ENCODE data around the gene PKMYT1. TPM values are rescaled to one million over a fixed set of nuclear protein-coding genes. Genes with fewer than 3 reads are reported as not detected.

Gene PKMYT1
- total and polyA plus RNA-seq, 2 experiments from 2014 or later = 15.6 to 21.1 TPM

DNA sequence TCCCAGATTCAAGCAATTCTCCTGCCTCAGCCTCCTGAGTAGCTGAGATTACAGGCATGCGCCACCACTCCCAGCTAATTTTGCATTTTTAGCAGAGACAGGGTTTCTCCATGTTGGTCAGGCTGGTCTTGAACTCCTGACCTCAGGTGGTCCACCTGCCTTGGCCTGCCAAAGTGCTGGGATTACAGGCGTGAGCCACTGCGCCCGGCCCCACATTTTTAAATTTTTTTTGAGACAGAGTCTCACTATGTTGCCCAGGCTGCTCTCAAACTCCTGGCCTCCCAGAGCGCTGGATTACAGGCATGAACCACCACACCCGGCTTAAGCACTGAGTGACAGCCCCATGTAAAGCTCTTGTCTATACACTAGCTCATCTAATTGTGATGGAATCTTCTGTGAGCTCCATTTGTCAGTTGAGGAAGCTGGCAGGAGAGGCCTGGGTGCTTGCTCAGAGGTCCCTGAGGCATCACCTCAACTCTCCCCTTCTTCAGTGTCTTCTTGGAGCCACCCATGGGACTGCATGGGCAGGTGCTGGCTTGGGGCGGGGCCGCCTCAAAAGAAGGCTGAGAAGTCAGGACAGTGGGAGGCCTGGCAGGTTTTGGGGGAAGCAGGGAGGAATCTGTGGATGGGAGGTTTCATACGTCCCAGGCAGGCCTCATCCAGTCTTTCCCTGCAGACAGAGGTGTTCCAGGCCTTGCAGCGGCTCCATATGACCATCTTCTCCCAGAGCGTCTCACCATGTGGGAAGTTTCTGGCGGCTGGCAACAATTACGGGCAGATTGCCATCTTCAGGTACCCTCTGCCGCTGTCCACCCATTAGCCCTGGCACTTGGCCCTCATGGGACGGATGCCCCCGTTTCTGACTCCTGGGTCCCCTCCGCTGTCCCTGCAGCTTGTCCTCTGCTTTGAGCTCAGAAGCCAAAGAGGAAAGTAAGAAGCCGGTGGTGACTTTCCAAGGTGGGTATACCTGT lies 45.1 kb upstream of the PKMYT1 start:
- in situ Hi-C loops (cut with MboI) = no loop called here

DNA sequence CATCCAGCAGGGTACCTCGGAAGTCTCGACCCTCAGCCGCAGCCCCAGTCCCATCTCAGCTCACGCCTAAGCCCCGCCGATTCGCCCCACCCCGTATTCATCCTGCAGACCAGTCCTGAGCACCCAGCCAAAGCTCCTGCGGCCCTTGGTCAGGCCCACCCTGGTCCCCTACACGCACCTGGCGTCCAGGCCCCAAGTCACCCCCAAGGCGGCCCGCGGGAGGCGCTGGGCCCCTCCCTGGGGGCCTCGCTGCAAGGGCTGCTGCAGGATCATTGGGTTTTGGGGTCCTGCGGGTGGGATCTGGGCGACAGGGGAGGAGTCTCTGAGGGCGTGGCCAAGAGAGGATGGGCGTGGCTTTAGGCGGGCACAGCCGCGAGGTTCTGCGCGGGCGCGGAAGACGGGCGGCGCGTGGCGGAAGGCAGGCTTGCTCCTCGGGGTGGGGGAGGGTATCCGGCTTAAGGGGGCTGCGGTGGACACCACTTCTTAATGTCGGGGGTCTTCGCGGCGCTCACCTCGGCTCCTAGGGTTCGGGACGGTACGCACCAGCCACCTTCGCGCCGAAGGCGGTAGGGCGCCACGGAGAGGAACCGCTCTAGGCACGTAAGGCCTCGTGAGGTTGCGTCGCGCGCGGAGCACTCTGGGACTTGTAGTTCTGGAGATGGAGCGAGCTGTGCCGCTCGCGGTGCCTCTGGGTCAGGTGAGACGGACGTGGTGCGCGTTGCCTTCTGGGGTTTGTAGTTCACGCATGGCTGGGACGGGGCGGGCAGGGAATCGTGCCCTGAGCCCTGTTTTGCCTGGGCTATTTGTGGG lies 43.6 kb upstream of the PKMYT1 start, which contains the start of the genes HCFC1R1 and THOC6:
TSS of gene HCFC1R1 (minus strand) at position 274 of the 810 bp plus-strand sequence. CDS start at position 273, 1 bp downstream.
TSS of gene THOC6 (plus strand) at position 367 of the 810 bp plus-strand sequence. CDS start at position 659, 292 bp downstream.
- Histone ChIP-seq H3K9me2 (ENCODE audit: insufficient read depth) (no peaks in the 10 kb centered on the region), H3K36me3 (ENCODE audit: low read depth) (peaks cover 2% of the 10 kb centered on the region; the same call in 1 of the 2 replicates), H3K4me1 (ENCODE audit: insufficient read depth) (peaks cover 9% of the 10 kb centered on the region), H3K9me3 (ENCODE audit: low read depth) (no peaks in the 10 kb centered on the region), H3K79me2 (ENCODE audit: insufficient read depth) (no peaks in the 10 kb centered on the region), H3K4me2 (ENCODE audit: unreplicated experiment) (peak within 1 kb of the TSS; percentile 99), H2AFZ (no peak within 1 kb of the TSS), H3K4me3 (peak within 1 kb of the TSS; percentile 86), H3K27me3 (replicated peaks; ENCODE audit: insufficient read depth) (no peaks in the 10 kb centered on the region), H3K27ac (peak within 1 kb of the TSS; percentile 100), H3K9ac (peak within 1 kb of the TSS; percentile 98), H4K20me1 (ENCODE audit: insufficient read depth) (no peaks in the 10 kb centered on the region), H3F3A (ENCODE audit: insufficient read depth) (peaks cover 16% of the 10 kb centered on the region)
- peak; percentile 99 for DNase-seq
- 1% methylated on average over 64 to 69 of the region's 69 CpGs for WGBS, 2 experiments (ENCODE audit: low coverage in 1 of 2, low lambda C conversion rate in 2 of 2, missing lambda C conversion rate in 2 of 2)
- in situ Hi-C loops (cut with MboI) = no loop called here
- no peak for TF ChIP-seq EZH2phosphoT487 (IDR thresholded peaks at IDR 0.05; ENCODE audit: insufficient read depth, low read depth)
- no peak for TF ChIP-seq EZH2 (IDR thresholded peaks at IDR 0.05; ENCODE audit: insufficient read depth, poor library complexity, severe bottlenecking)

More for the DNA sequence above, 45.1 kb upstream of the PKMYT1 start:
- Histone ChIP-seq H3K9ac (no peak overlapping the region), H3K4me3 (no peak overlapping the region), H3K79me2 (ENCODE audit: insufficient read depth) (no peaks in the 10 kb centered on the region), H3K36me3 (ENCODE audit: low read depth) (peaks cover 2% of the 10 kb centered on the region; the same call in 1 of the 2 replicates), H2AFZ (no peak overlapping the region), H3K9me2 (ENCODE audit: insufficient read depth) (no peaks in the 10 kb centered on the region), H3F3A (ENCODE audit: insufficient read depth) (peaks cover 20% of the 10 kb centered on the region), H3K27me3 (replicated peaks; ENCODE audit: insufficient read depth) (no peaks in the 10 kb centered on the region), H3K27ac (no peak overlapping the region), H4K20me1 (ENCODE audit: insufficient read depth) (no peaks in the 10 kb centered on the region), H3K9me3 (ENCODE audit: low read depth) (no peaks in the 10 kb centered on the region), H3K4me2 (ENCODE audit: unreplicated experiment) (no peak overlapping the region), H3K4me1 (ENCODE audit: insufficient read depth) (peaks cover 9% of the 10 kb centered on the region)
- no peak for DNase-seq
- WGBS, 2 experiments (ENCODE audit: low coverage in 1 of 2, low lambda C conversion rate in 2 of 2, missing lambda C conversion rate in 2 of 2) = 91 to 92% methylated on average over 17 to 18 of the region's 18 CpGs
- TF ChIP-seq EZH2 (IDR thresholded peaks at IDR 0.05; ENCODE audit: insufficient read depth, poor library complexity, severe bottlenecking) (no peak), EZH2phosphoT487 (IDR thresholded peaks at IDR 0.05; ENCODE audit: insufficient read depth, low read depth) (no peak)

- WGBS, 2 experiments (ENCODE audit: low coverage in 1 of 2, low lambda C conversion rate in 2 of 2, missing lambda C conversion rate in 2 of 2) = 2 to 3% methylated on average over 5 of the region's 6 CpGs
- in situ Hi-C loops (cut with MboI) = no loop called here
Observed at GRCh38 chr16:3023415-3023668, 43.1 kb upstream of the PKMYT1 start.

More at GRCh38 chr16:3023415-3023668, 43.1 kb upstream of the PKMYT1 start:
- Histone ChIP-seq H3K27me3 (replicated peaks; ENCODE audit: insufficient read depth) (no peaks in the 10 kb centered on the region), H3K36me3 (ENCODE audit: low read depth) (peaks cover 2% of the 10 kb centered on the region; the same call in 1 of the 2 replicates), H3K27ac (peak overlapping the region; percentile 100), H3K4me1 (ENCODE audit: insufficient read depth) (peaks cover 9% of the 10 kb centered on the region), H3K9ac (peak overlapping the region; percentile 98), H2AFZ (no peak overlapping the region), H3K4me3 (peak overlapping the region; percentile 86), H3K79me2 (ENCODE audit: insufficient read depth) (no peaks in the 10 kb centered on the region), H3F3A (ENCODE audit: insufficient read depth) (peaks cover 13% of the 10 kb centered on the region), H3K4me2 (ENCODE audit: unreplicated experiment) (peak overlapping the region; percentile 99), H3K9me2 (ENCODE audit: insufficient read depth) (no peaks in the 10 kb centered on the region), H4K20me1 (ENCODE audit: insufficient read depth) (no peaks in the 10 kb centered on the region), H3K9me3 (ENCODE audit: low read depth) (no peaks in the 10 kb centered on the region)
- TF ChIP-seq EZH2 (IDR thresholded peaks at IDR 0.05; ENCODE audit: insufficient read depth, poor library complexity, severe bottlenecking) = no peak
- TF ChIP-seq EZH2phosphoT487 (IDR thresholded peaks at IDR 0.05; ENCODE audit: insufficient read depth, low read depth) = no peak
- peak; percentile 89 for DNase-seq
